Upper lobe of right lung (tissue), 1 donor: ENCODE results near the gene TMEM63A. TPM values are rescaled to one million over a fixed set of nuclear protein-coding genes. Genes with fewer than 3 reads are reported as not detected.

ENCODE experiments used
- ATAC-seq: fragments of 200-7000 bp; cut with Tn5 transposase; one replicate; pipeline ENCODE4 v1.9.1; 2020; ENCODE audit warnings: mild to moderate bottlenecking, moderate library complexity
- DNase-seq: peaks from one replicate; pipeline ENCODE4 v3.0.0-alpha.2; 2020
- H3K27ac ChIP-seq: fragments of 200-600 bp; one replicate; pipeline ENCODE4 v1.8.0; 2022
- H3K27me3 ChIP-seq: fragments of 200-600 bp; one replicate; pipeline ENCODE4 v1.8.0; 2022; ENCODE audit warnings: mild to moderate bottlenecking
- H3K36me3 ChIP-seq: fragments of 200-600 bp; one replicate; pipeline ENCODE4 v1.8.0; 2022
- H3K4me1 ChIP-seq: fragments of 200-600 bp; one replicate; pipeline ENCODE4 v1.8.0; 2022
- H3K4me3 ChIP-seq: fragments of 200-600 bp; one replicate; pipeline ENCODE4 v1.8.0; 2022; ENCODE audit warnings: mild to moderate bottlenecking
- H3K9me3 ChIP-seq: fragments of 200-600 bp; one replicate; pipeline ENCODE4 v1.8.0; 2022
- CTCF ChIP-seq: fragments of 200-600 bp; IDR thresholded peaks from one replicate; pipeline ENCODE4 v1.8.0; 2022; ENCODE audit warnings: antibody characterized with exemption
- intact Hi-C: fragments of 100-400 bp; cut with DNase I; formaldehyde crosslinking; loops from one replicate; pipeline ENCODE4 v1.11.0; 2022
- total RNA-seq: library from RNA; stranded (reverse); fragmentation: NEBNext Ultra II Directional; extraction: Animal tissue kit (Norgen Biotek cat#: 25700); gene quantifications from one replicate; pipeline ENCODE4 v1.2.1, GENCODE V29; 2021
- donor health status: DM: no; HTN: yes; CAD: no; lungs with severe emphysema.

Gene TMEM63A
- total RNA-seq, 1 donor from 2014 or later, result 119 TPM

GRCh38 chr1:225820522-225821120, 61.6 kb downstream of the TMEM63A start:
- H3K4me3 ChIP-seq, result no peak overlapping the region
- no peaks in the 10 kb centered on the region for H3K36me3 ChIP-seq
- no peaks in the 10 kb centered on the region for H3K27me3 ChIP-seq
- peaks cover 61% of the 10 kb centered on the region for H3K4me1 ChIP-seq
- intact Hi-C loops, result no loop called here
- no peak for DNase-seq
- H3K27ac ChIP-seq, result peak overlapping the region; percentile 36
- no peak for TF ChIP-seq CTCF
- ATAC-seq, result peak; percentile 60
- no peaks in the 10 kb centered on the region for H3K9me3 ChIP-seq

- ATAC-seq (no peak), DNase-seq (no peak)
- Histone ChIP-seq H3K36me3 (no peaks in the 10 kb centered on the region), H3K27ac (peak overlapping the region; percentile 36), H3K9me3 (no peaks in the 10 kb centered on the region), H3K27me3 (no peaks in the 10 kb centered on the region), H3K4me1 (peaks cover 60% of the 10 kb centered on the region), H3K4me3 (no peak overlapping the region)
- TF ChIP-seq CTCF, result no peak
- intact Hi-C loops, result no loop called here
Observed at GRCh38 chr1:225819346-225820192, 62.6 kb downstream of the TMEM63A start.

GRCh38 chr1:225818229-225818628, 64.0 kb downstream of the TMEM63A start:
- Histone ChIP-seq H3K27ac (peak overlapping the region; percentile 89), H3K36me3 (no peaks in the 10 kb centered on the region), H3K27me3 (no peaks in the 10 kb centered on the region), H3K9me3 (no peaks in the 10 kb centered on the region), H3K4me3 (no peak overlapping the region), H3K4me1 (peaks cover 71% of the 10 kb centered on the region)
- DNase-seq, result no peak
- TF ChIP-seq CTCF, result no peak
- intact Hi-C loops, result no loop called here
- no peak for ATAC-seq

GRCh38 chr1:225817611-225818061, 64.5 kb downstream of the TMEM63A start:
- ATAC-seq, result peak; percentile 84
- no peaks in the 10 kb centered on the region for H3K9me3 ChIP-seq
- no peaks in the 10 kb centered on the region for H3K27me3 ChIP-seq
- no peak overlapping the region for H3K4me3 ChIP-seq
- intact Hi-C loops, result no loop called here
- peak; percentile 87 for DNase-seq
- H3K36me3 ChIP-seq, result no peaks in the 10 kb centered on the region
- peak overlapping the region; percentile 89 for H3K27ac ChIP-seq
- H3K4me1 ChIP-seq, result peaks cover 77% of the 10 kb centered on the region
- TF ChIP-seq CTCF, result no peak

- H3K36me3 ChIP-seq, result no peaks in the 10 kb centered on the region
- no peak for DNase-seq
- no peak for TF ChIP-seq CTCF
- H3K27ac ChIP-seq, result peak overlapping the region; percentile 89
- H3K4me3 ChIP-seq, result no peak overlapping the region
- no peaks in the 10 kb centered on the region for H3K27me3 ChIP-seq
- intact Hi-C loops, result no loop called here
- H3K9me3 ChIP-seq, result no peaks in the 10 kb centered on the region
- H3K4me1 ChIP-seq, result peaks cover 85% of the 10 kb centered on the region
- peak; percentile 0 for ATAC-seq
Observed at GRCh38 chr1:225816643-225817538, 65.3 kb downstream of the TMEM63A start.
